Spleen (tissue), 7 donors: Measurements from ENCODE around the gene BOLA1.

Experiments used
- CTCF ChIP-seq, 11 experiments: fragments of 200-600 bp in 7 of 11; fragments of 450-650 bp in 4 of 11; sonication (generic) in 4 of 11; IDR thresholded peaks in 8 of 11; conservative IDR thresholded peaks in 3 of 11; 1 replicate in 7 of 11; 2 replicates in 4 of 11; pipeline versions ENCODE4 v1.4.0 to v1.8.0; 2016 to 2021; ENCODE audit warnings: antibody characterized with exemption in 11 of 11, inconsistent platforms in 4 of 11, mild to moderate bottlenecking in 1 of 11
- POLR2A ChIP-seq, 3 donors: fragments of 450-650 bp; IDR thresholded peaks; one replicate each; pipeline ENCODE4 v1.5.1; 2017; ENCODE audit warnings: antibody characterized with exemption in 3 of 3, mild to moderate bottlenecking in 1 of 3
- POLR2AphosphoS5 ChIP-seq, 3 donors: sonication (generic); formaldehyde crosslinking; IDR thresholded peaks; one replicate each; pipeline ENCODE4 v1.5.1; 2017; ENCODE audit warnings: antibody characterized with exemption in 3 of 3
- donor health status: DM: no; HTN: no; CAD: no; lungs with moderate emphysema.
- donor health status: DM: no; HTN: no; CAD: no.
- donor health status: DM: no; HTN: no; CAD: no.

GRCh38 chr1:149942885-149943284 is 43.5 kb downstream of the BOLA1 start:
- TF ChIP-seq CTCF (IDR thresholded peaks at IDR 0.05 in 8 of 11, conservative IDR thresholded peaks at IDR 0.05 in 3 of 11) (no peak), POLR2AphosphoS5 (IDR thresholded peaks at IDR 0.05) (no peak), POLR2A (IDR thresholded peaks at IDR 0.05) (no peak)
